Panc1 (cell line): Measurements from ENCODE around the gene LETM1.

Source experiments
- CTCF ChIP-seq: fragments of 450-650 bp; IDR thresholded peaks from 2 replicates; pipeline ENCODE4 v1.5.1; 2017; ENCODE audit warnings: mild to moderate bottlenecking
- POLR2AphosphoS5 ChIP-seq: IDR thresholded peaks from 2 replicates; pipeline ENCODE4 v1.6.1; 2012; ENCODE audit warnings: mild to moderate bottlenecking, low read depth, low read length, moderate library complexity
- REST ChIP-seq, 2 experiments: IDR thresholded peaks; 2 replicates each; pipeline ENCODE4 v1.6.1; 2011 to 2012; ENCODE audit warnings: low read depth in 2 of 2, control low read depth in 1 of 2, low read length in 1 of 2, mild to moderate bottlenecking in 1 of 2, moderate library complexity in 1 of 2; ENCODE audit not compliant: insufficient read depth in 1 of 2

GRCh38 chr4:1901127-1901526, 45.2 kb upstream of the LETM1 start:
- TF ChIP-seq CTCF: no peak
- TF ChIP-seq POLR2AphosphoS5: no peak
- no peak for TF ChIP-seq REST (IDR thresholded peaks at IDR 0.05; ENCODE audit: insufficient read depth in 1 of 2, low read depth in 2 of 2, low read length in 1 of 2)
